Choroid plexus epithelial cell (primary cell): ENCODE results near the gene PCNA.

Experiments
- DNase-seq: peaks from one replicate; pipeline ENCODE4 v3.0.0-alpha.2; 2010; ENCODE audit warnings: low read depth
- H3K4me3 ChIP-seq: 2 replicates; pipeline ENCODE4 v1.5.1; 2011; ENCODE audit warnings: low read depth, mild to moderate bottlenecking, control low read depth, low read length, moderate library complexity
- CTCF ChIP-seq: conservative IDR thresholded peaks from 2 replicates; pipeline ENCODE4 v1.5.1; 2011; ENCODE audit warnings: low read depth, mild to moderate bottlenecking, control low read depth, inconsistent platforms, low read length, moderate library complexity

The PCNA gene

GRCh38 chr20:5128886-5129285, 9.1 kb upstream of the PCNA start:
- no peak for TF ChIP-seq CTCF
- no peak for DNase-seq
- H3K4me3 ChIP-seq: no peak overlapping the region

GRCh38 chr20:5127859-5128424, 8.2 kb upstream of the PCNA start:
- no peak for DNase-seq
- TF ChIP-seq CTCF: no peak
- H3K4me3 ChIP-seq: peak overlapping the region; percentile 90

- H3K4me3 ChIP-seq: peak overlapping the region; percentile 90
- DNase-seq: peak; percentile 51
- TF ChIP-seq CTCF: no peak
Observed at GRCh38 chr20:5127204-5127858, 7.6 kb upstream of the PCNA start.

GRCh38 chr20:5126512-5127203, 6.9 kb upstream of the PCNA start, which contains the start of gene CDS2:
Gene CDS2 (plus strand): TSS chr20:5127008. CDS start chr20:5127093, 85 bp downstream.
- peak within 1 kb of the TSS; percentile 90 for H3K4me3 ChIP-seq
- TF ChIP-seq CTCF: peak; percentile 60
- DNase-seq: peak; percentile 99

GRCh38 chr20:5122873-5123260, 3.1 kb upstream of the PCNA start:
- H3K4me3 ChIP-seq: no peak overlapping the region
- TF ChIP-seq CTCF: no peak
- peak; percentile 71 for DNase-seq

- DNase-seq: no peak
- no peak for TF ChIP-seq CTCF
- H3K4me3 ChIP-seq: peak overlapping the region; percentile 96
Observed at GRCh38 chr20:5120185-5120476, 373 bp upstream of the PCNA start.

- no peak for DNase-seq
- TF ChIP-seq CTCF: no peak
- peak overlapping the region; percentile 96 for H3K4me3 ChIP-seq
Observed at GRCh38 chr20:5119143-5119434, 669 bp downstream of the PCNA start.
